NB4 (cell line): Measurements from ENCODE around the gene TAF6.

Experiments
- POLR2A ChIP-seq: IDR thresholded peaks from 2 replicates; pipeline ENCODE4 v1.6.1; 2011; ENCODE audit warnings: mild to moderate bottlenecking; ENCODE audit not compliant: insufficient read length; ENCODE audit errors: extremely low read depth
- TF ChIP-seq, protein P1 (sequence below): IDR thresholded peaks from one replicate; pipeline ENCODE4 v1.5.1; 2012; ENCODE audit warnings: low read depth, low read length
- TF ChIP-seq, protein P2 (sequence below): IDR thresholded peaks from 2 replicates; pipeline ENCODE4 v1.6.1; 2011; ENCODE audit warnings: low read depth, low read length

DNA sequence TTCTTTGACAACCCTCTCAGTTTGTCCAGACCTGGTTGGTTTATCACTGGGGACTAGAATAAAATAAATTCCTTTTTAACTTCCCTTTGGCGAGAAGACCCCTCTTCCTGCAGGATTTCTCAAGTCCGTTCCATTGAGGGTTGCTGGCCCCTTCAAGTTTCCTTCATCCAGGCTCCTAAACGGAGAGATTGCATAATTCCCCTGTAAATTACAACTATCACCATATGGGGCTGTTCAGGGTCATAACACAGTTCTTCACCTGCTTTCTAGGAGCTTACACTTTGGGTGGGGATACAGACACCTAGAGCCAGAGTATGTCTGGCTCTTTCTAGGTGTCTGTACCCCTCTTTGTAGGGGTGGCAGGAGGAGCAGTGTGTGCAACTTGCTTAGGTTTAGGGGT, 33.6 kb downstream of the TAF6 start:
- TF ChIP-seq, protein P1, sequence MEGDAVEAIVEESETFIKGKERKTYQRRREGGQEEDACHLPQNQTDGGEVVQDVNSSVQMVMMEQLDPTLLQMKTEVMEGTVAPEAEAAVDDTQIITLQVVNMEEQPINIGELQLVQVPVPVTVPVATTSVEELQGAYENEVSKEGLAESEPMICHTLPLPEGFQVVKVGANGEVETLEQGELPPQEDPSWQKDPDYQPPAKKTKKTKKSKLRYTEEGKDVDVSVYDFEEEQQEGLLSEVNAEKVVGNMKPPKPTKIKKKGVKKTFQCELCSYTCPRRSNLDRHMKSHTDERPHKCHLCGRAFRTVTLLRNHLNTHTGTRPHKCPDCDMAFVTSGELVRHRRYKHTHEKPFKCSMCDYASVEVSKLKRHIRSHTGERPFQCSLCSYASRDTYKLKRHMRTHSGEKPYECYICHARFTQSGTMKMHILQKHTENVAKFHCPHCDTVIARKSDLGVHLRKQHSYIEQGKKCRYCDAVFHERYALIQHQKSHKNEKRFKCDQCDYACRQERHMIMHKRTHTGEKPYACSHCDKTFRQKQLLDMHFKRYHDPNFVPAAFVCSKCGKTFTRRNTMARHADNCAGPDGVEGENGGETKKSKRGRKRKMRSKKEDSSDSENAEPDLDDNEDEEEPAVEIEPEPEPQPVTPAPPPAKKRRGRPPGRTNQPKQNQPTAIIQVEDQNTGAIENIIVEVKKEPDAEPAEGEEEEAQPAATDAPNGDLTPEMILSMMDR, result no peak
- TF ChIP-seq POLR2A, result no peak
- TF ChIP-seq, protein P2, sequence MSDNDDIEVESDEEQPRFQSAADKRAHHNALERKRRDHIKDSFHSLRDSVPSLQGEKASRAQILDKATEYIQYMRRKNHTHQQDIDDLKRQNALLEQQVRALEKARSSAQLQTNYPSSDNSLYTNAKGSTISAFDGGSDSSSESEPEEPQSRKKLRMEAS, result no peak
